ENCODE data around the gene RDH14.

DNA sequence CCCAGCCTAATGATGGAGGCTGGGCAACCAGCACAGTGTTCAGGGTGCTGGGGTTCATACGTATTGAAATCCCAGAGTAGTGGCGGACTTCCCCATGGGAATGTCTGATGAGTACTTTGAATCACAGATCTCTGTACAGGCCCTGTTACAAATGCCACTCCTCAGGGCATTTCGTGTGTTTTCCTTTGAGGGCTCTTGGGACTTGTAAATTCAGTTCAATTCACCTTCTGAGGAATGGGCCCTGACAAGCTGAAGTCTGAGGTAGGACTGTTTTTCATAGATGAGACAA lies 288 bp upstream of the RDH14 start:
- TF ChIP-seq POLR2AphosphoS5 (IDR thresholded peaks at IDR 0.05) = no peak
- TF ChIP-seq, protein P1, sequence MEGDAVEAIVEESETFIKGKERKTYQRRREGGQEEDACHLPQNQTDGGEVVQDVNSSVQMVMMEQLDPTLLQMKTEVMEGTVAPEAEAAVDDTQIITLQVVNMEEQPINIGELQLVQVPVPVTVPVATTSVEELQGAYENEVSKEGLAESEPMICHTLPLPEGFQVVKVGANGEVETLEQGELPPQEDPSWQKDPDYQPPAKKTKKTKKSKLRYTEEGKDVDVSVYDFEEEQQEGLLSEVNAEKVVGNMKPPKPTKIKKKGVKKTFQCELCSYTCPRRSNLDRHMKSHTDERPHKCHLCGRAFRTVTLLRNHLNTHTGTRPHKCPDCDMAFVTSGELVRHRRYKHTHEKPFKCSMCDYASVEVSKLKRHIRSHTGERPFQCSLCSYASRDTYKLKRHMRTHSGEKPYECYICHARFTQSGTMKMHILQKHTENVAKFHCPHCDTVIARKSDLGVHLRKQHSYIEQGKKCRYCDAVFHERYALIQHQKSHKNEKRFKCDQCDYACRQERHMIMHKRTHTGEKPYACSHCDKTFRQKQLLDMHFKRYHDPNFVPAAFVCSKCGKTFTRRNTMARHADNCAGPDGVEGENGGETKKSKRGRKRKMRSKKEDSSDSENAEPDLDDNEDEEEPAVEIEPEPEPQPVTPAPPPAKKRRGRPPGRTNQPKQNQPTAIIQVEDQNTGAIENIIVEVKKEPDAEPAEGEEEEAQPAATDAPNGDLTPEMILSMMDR (IDR thresholded peaks at IDR 0.05 in 8 of 11, conservative IDR thresholded peaks at IDR 0.05 in 3 of 11) = no peak
- no peak for TF ChIP-seq POLR2A (IDR thresholded peaks at IDR 0.05)
